ENCODE data around the gene MBD6.

The MBD6 gene

GRCh38 chr12:57529831-57530230 is 7.2 kb downstream of the MBD6 start:
- no peak for DNase-seq (ENCODE audit: low read depth, low spot score)

GRCh38 chr12:57530396-57531142 is 7.9 kb downstream of the MBD6 start:
- DNase-seq (ENCODE audit: low read depth, low spot score) = no peak

GRCh38 chr12:57531836-57532235 is 9.2 kb downstream of the MBD6 start:
- DNase-seq (ENCODE audit: low read depth, low spot score) = no peak

GRCh38 chr12:57533108-57533507 is 10.5 kb downstream of the MBD6 start:
- DNase-seq (ENCODE audit: low read depth, low spot score) = no peak

- no peak for DNase-seq (ENCODE audit: low read depth, low spot score)
Observed at GRCh38 chr12:57534250-57534649, 11.6 kb downstream of the MBD6 start.

- DNase-seq (ENCODE audit: low read depth, low spot score) = no peak
Observed at GRCh38 chr12:57534991-57535543, 12.4 kb downstream of the MBD6 start.

- DNase-seq (ENCODE audit: low read depth, low spot score) = no peak
Observed at GRCh38 chr12:57535764-57536596, 13.4 kb downstream of the MBD6 start.

- no peak for DNase-seq (ENCODE audit: low read depth, low spot score)
Observed at GRCh38 chr12:57536597-57536942, 13.9 kb downstream of the MBD6 start.

GRCh38 chr12:57539134-57539768 is 16.6 kb downstream of the MBD6 start:
- no peak for DNase-seq (ENCODE audit: low read depth, low spot score)

- no peak for DNase-seq (ENCODE audit: low read depth, low spot score)
Observed at GRCh38 chr12:57541001-57541400, 18.4 kb downstream of the MBD6 start.

- no peak for DNase-seq (ENCODE audit: low read depth, low spot score)
Observed at GRCh38 chr12:57541717-57542116, 19.1 kb downstream of the MBD6 start.

- DNase-seq (ENCODE audit: low read depth, low spot score) = no peak
Observed at GRCh38 chr12:57543581-57543980, 21.0 kb downstream of the MBD6 start.

- no peak for DNase-seq (ENCODE audit: low read depth, low spot score)
Observed at GRCh38 chr12:57545809-57546437, 23.3 kb downstream of the MBD6 start.

- peak; percentile 88 for DNase-seq (ENCODE audit: low read depth, low spot score)
Observed at GRCh38 chr12:57546438-57547287, 24.0 kb downstream of the MBD6 start, which contains the start of gene DCTN2. Gene DCTN2, minus strand, starts transcription at chr12:57547192. Its CDS starts 129 bp downstream, at chr12:57547063.

- DNase-seq (ENCODE audit: low read depth, low spot score) = no peak
Observed at GRCh38 chr12:57547288-57548012, 24.8 kb downstream of the MBD6 start.

- no peak for DNase-seq (ENCODE audit: low read depth, low spot score)
Observed at GRCh38 chr12:57548013-57548315, 25.3 kb downstream of the MBD6 start.

- DNase-seq (ENCODE audit: low read depth, low spot score) = no peak
Observed at GRCh38 chr12:57548488-57548887, 25.9 kb downstream of the MBD6 start.

GRCh38 chr12:57549203-57549908 is 26.7 kb downstream of the MBD6 start:
- DNase-seq (ENCODE audit: low read depth, low spot score) = no peak

GRCh38 chr12:57549909-57550640 is 27.5 kb downstream of the MBD6 start, which contains the start of gene KIF5A:
Gene KIF5A, plus strand, starts transcription at chr12:57550044. Its CDS starts 228 bp downstream, at chr12:57550272.
- DNase-seq (ENCODE audit: low read depth, low spot score) = no peak

Data from smooth muscle cell of the brain vasculature (primary cell).